Stimulated activated naive CD8-positive, alpha-beta T cell treated with anti-CD3 and anti-CD28 coated beads, Interleukin-15, Interleukin-2, amounts not matched to agents 100 U/mL and 50 U/mL, for 24 hours (primary cell): ENCODE results near the gene PSMD5.
"Not testable (repeated sequence)": the region's sequence is repeated elsewhere in the genome, so short reads cannot be mapped to it uniquely, and the experiment has no call there.

Source experiments
- ATAC-seq: fragments of 150-1000 bp; cut with Tn5 transposase; one replicate; pipeline ENCODE4 v1.10.0; 2021
- DNase-seq: peaks from one replicate; pipeline ENCODE4 v3.0.0; 2021

PSMD5 gene

DNA sequence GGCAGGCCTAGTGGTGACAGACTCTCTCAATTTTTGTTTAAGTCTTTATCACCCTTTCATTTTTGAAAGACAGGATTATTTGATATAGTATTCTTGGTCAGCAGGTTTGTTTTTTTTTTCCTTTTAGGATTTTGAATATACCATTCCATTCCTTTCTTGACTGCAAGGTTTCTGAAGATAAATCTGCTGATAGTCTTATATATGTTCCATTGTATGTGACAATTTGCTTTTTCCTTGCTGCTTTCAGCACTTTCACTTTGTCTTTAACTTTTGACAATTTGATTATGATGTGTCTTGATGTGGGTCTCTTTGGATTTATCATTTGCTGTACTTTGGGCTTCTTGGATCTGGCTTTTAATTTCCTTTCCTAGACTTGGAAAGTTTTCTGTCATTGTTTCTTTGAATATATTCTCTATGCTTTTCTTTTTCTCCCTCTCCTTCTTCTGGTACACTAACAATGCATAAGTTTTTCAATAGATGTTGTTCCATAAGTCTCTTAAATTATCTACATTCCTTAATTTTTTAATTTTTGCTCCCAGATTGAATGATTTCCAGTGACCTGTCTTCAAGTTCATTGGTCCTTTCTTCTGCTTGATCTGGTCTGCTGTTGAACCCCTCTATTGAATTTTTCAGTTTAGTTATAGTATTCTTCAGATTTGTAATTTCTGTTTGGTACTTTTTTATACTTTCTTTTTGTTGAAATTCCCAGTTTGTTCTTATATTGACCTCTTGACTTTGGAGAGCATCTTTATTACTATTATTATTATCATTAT, 34.9 kb downstream of the PSMD5 start:
- ATAC-seq = no peak
- DNase-seq = no peak

DNA sequence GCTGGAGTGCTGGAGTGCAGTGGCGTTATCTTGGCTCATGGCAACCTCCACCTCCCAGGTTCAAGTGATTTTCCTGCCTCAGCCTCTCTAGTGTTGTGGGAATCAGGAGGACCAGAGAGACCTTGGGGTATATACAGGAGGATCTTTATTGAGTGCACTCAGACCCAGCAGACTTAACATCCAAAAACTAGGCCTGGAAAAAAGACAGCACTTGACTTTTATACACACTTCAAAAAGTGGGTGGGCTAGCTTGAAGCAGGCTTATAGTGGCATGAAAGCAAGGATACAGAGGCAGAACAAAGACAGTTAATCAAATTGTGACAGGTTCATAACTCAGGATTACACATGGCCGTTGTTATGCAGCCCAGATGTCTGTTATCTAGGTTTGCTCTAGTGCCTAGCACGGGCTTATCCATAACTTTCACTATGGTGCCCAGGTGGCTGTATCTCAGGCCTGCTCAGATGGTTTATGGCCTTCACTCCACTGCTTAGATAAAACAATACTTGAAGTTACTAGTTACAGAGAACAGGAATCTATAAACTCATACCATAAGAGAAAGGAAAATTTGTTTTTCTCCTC, 37.8 kb downstream of the PSMD5 start:
- not testable (repeated sequence) for DNase-seq, ATAC-seq

DNA sequence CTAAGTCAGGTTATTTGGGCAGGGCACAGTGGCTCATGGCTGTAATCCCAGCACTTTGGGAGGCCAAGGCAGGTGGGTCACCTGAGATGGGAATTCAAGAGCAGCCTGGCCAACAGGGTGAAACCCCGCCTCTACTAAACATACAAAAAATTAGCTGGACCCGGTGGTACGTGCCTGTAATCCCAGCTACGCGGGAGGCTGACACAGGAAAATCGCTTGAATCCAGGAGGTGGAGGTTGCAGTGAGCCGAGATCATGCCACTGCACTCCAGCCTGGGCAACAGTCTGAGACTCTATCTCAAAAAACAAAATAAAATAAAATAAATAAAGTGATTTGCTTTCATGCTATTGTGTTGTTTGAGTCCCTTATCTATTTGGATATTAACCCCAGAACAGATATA, 41.3 kb downstream of the PSMD5 start:
- DNase-seq (no peak), ATAC-seq (no peak)

DNA sequence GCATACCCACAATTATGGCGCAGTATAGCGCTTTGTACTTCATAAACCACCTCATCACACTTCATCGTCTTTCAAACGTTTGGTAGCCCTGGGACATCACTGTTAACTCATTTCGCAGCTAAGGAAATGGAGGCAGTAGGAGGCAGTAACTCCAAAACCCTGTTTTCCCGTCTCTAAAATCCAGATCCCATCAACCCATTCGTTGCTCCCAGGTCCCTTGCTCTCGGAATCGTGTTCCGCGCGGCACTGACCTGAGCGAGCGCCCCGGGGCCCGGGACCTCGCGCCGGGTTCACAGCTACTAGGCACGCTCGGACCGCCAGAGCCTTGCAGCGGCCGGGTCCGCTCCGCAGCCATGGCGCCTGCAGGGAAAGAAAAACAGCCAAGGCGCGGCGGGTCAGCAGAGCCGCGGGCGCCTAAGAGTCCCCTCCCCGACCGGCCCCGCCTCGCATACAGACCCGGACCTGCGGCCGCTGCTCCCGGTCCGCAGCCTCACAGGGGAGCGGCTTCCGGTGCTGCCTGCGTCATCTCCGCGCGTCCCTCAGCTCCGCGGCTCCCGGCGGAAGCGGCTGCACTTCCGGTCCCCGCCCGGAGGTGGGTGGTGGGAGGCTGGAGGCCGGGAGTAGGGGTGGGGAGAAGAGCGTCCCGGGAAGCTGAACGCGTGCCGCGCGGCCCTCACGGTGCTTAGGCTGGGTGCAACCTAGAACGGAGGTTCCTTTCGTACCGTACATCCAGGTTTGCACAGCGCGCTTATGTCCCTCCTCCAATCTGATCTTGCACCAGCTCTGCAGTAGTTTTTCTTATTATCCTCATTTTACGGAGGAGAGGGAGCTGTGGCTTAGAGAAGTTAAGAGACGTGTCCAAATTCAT, 49.6 kb downstream of the PSMD5 start, which contains the start of gene FBXW2:
FBXW2 (minus strand) TSS at position 519 of the 868 bp plus-strand sequence. CDS start 5,158 bp downstream, outside the sequence.
- DNase-seq = peak; percentile 96
- ATAC-seq = peak; percentile 98

DNA sequence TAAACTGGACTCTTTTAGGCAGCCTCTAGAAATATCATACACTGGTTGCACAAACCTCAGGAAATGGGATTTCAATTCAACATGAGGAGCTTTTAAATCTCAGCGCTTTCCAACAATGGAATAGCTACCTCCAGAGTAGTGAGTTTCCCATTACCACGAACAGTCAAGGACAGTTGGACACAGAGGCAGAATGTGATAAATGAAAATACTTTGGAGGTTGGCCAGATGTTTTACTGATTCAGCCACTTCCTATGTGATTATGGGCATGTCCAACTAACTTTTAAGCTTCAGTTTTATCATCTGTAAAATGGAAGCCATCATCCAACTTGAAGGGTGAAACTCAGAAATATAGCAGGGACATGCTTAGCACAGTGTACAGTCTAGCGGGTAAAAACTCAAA, 51.6 kb downstream of the PSMD5 start:
- no peak for ATAC-seq
- no peak for DNase-seq

DNA sequence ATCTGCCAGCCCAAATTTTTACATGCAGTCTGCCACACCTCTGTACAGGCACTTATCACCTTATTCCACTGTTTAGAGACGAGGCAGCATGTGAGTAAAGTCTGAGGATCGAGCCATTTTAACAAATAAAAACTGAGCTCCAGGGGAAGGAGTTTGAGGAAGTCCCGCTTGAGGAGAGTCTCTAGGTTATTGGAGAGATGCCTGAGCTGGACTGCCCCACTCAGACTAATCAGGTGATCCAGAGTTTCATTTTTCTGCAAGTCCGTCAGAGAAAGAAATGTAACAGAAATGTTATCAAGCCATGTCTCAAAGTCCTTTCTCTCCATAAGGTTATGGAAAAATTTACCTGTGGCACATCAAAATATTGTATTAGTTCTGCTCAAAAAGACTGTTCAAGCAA, 54.8 kb downstream of the PSMD5 start:
- DNase-seq = no peak

DNA sequence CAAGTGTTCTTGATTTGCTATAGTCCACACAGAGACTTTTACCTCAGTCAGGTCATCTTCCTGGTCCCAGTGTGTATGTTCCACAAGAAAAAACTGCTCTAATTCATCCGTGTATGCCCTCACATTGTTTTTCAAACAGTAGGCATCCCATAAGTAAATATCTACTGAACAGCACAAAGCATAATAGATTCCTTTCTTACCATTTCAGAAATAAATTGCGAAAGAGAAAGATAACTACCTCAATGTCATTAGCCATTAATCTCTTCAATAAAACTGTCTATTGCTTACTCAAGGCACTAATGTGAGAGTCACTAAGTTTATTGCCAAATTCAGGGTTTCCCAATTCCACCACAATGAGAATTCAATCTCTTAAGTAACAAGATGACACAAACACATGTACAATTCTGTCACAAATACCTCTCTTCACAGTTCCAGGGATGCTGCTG, 59.1 kb downstream of the PSMD5 start:
- DNase-seq (no peak), ATAC-seq (no peak)

More for the DNA sequence above, 54.8 kb downstream of the PSMD5 start:
- no peak for ATAC-seq

DNA sequence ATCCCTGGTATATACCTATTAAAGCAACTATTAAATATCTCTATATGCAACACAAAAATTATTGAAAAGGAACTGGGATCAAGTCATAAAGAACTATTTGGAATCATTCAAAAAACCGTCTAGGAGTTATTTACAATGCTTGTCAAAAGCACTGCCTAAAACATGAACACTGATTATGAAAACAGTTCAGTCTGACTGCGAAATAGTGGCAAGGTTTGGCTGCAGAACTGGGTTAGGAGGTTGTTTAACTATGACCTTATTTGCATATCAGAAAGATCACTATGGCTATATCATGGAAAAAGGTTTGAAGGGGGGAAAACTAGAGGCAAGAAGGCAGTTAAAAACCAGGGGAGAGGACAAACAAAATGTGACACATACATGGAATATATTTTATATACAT, 61.5 kb downstream of the PSMD5 start:
- no peak for DNase-seq
- no peak for ATAC-seq

DNA sequence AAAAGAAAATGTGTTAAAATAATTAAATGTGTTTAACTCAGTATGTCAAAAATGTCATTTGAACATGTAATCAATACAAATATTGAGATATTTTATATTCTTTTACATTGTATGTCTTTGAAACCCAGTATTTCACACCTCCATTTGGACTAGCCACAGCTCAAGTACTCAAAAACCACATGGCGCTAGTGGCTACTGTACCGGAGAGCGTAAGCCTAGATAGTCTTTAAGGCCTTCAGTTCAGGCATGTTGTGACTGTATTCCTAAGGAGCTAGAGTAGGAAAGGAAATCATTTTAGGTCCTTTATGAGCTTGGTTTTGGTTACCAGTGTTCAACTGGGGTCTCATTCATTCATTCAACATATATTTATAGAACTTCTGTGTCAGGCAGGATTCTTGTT, 62.4 kb downstream of the PSMD5 start:
- ATAC-seq (no peak), DNase-seq (no peak)

DNA sequence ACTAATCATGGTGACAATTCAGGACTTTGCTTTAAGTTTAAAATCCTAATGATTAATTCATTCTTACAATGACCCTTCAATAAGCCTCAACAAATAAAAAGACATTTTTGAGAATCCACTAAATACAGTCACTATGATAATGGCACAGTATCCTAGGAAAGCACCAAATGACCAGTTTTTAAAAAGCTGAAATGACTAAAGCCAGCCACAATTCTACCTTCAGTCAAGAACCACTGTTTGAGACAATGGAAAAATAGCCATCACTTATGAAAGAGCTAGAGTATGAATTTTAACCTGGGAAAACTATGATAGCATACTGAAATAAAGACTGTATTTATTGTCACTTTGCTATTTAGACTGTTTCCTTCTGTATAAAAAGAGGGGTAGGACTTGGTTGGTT, 63.5 kb downstream of the PSMD5 start:
- DNase-seq (no peak), ATAC-seq (peak; percentile 36)

DNA sequence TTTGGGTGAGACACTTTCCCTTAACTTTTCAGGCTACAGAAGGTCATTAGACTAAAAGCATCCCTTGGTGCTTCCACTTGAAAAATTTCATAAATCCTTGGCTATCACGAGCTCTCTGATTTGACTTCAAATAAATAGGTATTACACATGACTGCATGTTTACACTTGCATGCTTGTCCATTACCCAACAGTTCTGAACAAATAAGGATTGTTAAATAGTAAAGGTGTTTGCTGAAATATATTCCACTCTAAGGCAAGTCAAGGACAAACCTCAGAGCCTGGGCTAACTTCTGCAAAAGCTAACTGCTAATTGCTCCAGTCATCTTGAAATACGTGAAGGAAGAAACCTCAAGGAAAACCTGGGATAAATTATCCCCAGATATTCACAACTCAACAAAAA, 64.0 kb downstream of the PSMD5 start:
- no peak for DNase-seq
- no peak for ATAC-seq

DNA sequence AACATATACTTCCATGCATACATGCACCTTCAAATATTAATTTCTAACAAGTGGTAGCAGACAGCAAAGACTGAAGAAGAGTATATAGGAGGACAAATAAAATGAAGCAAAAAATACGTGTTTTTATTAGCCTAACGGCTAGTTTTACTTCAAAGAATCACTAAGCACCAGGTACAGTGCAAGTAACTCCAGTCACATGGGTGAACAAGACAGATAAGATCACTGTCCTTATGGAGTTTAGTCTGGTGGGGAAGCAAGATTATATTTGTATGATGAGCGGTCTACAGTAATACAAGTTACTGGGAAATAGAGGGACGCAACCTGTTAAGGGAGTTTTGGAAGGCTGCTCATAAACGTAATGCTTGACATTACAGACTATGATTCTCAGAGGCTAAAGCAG, 65.5 kb downstream of the PSMD5 start:
- ATAC-seq (no peak), DNase-seq (no peak)

DNA sequence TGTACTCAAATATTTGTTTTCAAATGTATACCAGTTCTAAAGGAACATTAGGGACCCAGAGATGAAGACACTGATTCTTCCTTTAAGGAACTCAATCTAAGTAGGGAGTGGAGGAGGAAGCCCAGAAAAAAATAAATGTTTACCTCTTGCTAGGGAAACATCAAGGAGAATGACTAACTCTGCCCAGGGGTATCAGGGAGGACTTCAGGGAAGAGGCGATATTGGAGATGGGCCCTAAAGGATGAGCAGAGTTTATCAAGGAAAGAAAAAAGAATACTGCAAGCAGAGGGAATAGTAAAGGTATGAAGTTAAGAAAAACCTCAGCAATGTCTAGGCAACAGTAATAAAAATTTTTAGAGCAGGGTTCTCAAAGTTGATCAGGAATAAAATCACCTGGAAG, 65.9 kb downstream of the PSMD5 start:
- ATAC-seq (no peak), DNase-seq (no peak)

DNA sequence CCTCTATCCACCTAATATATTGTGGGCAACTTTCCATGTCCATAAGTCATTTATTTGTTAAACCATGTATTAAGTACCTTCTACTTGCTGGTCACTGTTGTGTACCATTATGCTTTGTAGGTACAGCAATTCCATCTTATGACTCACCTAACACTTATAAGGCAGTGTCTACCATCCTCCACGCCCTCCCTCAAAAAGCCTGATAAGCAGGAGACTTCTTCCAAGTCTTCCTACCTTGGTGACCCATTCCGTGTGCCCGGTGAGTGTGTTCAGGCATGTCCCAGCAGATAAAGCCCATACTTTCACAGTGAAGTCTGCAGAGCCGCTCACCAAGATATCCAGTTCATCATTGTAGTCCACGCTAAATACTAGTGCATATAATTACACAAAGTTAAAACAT, 66.9 kb downstream of the PSMD5 start:
- ATAC-seq = no peak
- no peak for DNase-seq

DNA sequence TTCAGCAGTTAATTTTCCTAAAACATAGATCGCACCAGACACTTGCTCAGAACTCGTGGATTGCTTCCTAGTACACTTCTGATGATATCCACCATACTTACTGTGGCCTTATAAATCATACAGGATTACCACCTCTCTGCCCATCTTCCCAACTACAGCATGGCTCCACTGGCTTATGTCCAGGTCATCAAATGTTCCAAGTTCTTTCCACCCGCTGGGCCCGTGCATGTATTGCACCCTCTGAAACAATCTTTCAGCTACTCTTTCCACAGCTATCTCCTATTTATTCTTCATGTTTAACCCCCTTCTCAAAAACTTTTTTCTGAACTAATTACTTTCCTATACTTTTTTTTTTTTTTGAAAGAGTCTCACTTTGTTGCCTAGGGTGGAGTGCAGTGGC, 68.0 kb downstream of the PSMD5 start:
- DNase-seq (no peak), ATAC-seq (no peak)

DNA sequence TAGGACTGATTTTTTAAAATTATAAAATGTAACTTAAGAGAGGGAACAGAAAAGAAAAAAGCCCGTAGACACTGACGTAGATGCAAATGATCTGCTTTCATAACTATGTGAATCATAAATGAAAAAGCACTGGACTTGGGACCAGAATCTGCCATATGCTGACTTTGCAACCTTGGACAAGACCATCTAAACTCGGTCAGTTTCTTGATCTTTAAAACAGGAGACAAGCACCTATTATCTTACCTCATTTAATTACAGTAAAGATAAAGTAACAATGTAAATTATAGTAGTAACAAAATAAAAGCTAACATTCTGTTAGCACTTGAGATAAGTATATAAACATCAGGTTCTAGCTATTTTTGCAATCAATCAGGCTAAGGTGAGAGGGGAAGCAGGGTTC, 69.5 kb downstream of the PSMD5 start:
- DNase-seq (no peak), ATAC-seq (no peak)

DNA sequence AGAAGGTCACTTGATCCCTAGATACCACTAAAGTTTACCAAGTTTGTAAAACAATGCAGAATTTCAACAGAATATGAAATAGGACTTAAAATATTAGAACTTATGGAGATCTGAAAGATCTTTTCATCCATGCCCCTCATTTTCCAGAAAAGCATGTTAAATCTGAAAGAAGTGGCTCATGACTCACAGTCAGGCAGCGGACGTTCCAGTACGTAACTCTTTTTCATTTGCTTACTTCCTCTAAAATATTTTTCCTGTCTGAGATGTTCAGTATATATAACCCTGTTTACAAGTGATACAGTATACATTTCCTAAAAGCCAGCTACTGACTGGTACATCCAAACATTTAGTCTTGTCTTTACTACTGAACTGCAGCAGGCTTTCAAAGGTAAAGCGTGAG, 71.8 kb downstream of the PSMD5 start:
- ATAC-seq (no peak), DNase-seq (no peak)

DNA sequence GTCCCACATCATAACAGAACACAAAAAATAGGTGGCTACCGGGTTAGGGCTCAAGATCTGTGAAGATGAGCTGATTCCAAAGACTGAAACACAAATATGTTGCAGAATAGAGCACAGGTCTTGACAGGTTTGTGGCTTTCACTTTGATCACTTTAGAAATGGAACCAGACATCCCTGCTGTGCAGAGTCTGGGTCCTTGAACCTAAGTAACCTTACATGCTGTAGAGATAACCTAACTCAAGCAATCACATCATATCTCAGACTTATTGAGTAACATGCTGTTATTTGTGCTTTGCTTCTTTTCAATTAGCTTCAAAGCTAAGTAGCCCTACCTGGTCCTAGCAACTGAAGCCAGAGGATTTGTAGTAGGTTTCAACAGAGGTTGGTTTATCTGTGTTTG, 73.8 kb downstream of the PSMD5 start:
- no peak for DNase-seq
- no peak for ATAC-seq

DNA sequence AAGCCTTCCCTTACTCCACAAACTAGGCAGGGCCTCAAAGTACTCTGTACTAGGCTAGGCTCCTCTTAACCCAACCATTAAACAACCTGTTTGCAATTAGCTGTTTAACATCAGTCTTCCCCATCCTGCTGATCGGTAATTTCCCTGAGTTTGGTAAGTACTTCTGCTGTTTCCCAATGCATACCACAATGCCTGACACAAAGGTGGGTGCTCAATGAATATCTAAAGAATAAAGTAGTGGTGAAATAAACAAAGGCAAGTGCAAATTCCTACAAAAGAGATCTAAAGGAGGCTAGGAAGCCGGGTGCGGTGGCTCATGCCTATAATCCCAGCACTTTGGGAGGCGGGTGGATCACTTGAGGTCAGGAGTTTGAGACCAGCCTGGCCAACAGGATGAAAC, 74.5 kb downstream of the PSMD5 start:
- ATAC-seq (no peak), DNase-seq (no peak)

DNA sequence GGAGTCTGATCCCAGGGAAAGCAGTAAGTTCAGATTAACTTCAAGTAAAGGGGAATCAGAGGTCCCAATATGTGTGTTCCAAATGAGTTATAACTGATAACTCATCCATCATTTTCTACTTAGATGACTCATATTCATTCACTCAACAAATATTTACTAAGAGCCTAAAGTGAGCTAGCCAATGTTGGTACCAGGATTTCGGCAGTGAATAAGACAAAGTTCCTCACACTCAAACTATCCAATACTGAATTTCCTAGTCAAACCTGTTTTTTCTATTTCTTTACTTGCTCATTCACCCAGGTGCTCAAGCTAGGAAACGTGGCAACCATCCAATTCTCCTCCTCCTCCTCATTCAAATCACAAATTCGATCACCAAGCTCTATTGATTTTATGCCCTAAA, 75.3 kb downstream of the PSMD5 start:
- no peak for DNase-seq
- no peak for ATAC-seq
